CD4-positive, alpha-beta T cell treated with Interleukin-2 at 100 ng/mL for 4 hours (primary cell): ENCODE results near the gene LRRC56.

Source experiments
- DNase-seq: peaks from one replicate; pipeline ENCODE4 v3.0.0-alpha.2; 2020; ENCODE audit warnings: low spot score

Gene LRRC56

GRCh38 chr11:520428-521176, 16.7 kb upstream of the LRRC56 start:
- DNase-seq, result no peak

DNA sequence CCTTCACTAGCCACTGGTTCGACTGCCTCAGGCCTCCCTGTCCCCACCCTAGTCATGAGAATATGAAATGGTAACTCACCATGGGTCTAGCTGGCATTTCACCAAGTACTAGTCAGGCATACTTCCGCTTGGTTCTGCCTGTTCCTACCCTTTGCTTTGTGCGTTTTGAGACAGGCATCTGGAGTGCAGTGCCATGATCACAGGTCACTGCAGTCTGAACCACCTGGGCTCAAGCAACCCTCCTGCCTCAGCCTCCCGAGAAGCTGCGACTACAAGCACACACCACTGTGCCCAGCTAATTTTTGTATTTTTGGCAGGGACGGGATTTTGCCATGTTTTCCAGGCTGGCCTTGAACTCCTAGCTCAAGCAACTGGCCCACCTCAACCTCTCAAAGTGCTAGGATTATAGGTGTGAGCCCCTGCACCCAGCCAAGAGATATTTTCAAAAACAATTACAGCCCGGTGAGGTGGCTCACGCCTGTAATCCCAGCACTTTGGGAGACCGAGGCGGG, 16.1 kb upstream of the LRRC56 start:
- DNase-seq, result no peak

GRCh38 chr11:526192-526591, 11.1 kb upstream of the LRRC56 start:
- no peak for DNase-seq

- DNase-seq, result no peak
These were observed 9.0 kb upstream of the LRRC56 start for GRCh38 chr11:528166-528814.

DNA sequence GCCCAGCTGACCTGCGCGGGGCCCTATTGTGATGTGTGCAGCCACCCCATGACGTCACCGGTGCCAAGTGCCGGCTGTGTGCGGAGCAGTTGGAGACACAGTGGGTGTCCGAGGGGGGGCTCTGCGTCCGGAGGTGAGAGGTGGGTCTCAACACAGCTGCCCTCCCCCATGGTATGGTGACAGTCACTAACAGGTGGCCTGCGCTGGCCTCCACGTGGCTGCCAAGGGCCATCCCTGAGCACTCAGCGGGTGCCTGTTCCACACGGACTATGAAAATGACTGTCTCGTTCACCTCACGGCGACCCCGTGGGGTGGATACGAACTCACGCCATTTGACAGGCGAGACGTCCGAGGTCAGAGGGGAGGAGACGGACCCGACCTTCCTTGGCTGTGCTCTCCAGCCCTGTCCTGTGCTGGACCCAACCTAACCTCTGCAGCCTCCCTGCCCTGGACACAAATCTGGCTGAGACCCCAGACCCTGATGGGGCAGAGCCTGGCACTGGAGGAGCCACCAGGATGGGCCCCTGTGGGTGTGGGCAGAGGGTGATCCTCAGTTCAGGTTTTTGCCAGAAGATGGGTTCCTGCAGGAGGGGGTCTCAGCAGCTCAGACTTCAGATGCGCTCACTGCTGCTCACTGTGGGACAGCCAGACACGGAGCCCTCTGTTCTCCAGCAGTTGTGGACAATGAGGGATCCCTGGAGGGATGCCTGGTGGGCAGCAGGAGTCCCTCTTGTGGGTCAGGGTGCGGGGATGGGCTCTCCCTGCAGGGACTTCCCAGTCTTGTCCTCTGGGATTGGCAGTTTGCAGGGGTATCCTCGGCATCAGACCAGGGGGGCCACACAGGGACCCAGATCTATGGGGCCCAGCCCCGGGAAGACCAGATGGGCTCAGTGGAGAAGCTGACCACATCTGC, 8.3 kb upstream of the LRRC56 start:
- DNase-seq, result no peak

- no peak for DNase-seq
These were observed 7.5 kb upstream of the LRRC56 start for GRCh38 chr11:529728-530411.

GRCh38 chr11:530960-531831, 6.1 kb upstream of the LRRC56 start:
- no peak for DNase-seq

DNA sequence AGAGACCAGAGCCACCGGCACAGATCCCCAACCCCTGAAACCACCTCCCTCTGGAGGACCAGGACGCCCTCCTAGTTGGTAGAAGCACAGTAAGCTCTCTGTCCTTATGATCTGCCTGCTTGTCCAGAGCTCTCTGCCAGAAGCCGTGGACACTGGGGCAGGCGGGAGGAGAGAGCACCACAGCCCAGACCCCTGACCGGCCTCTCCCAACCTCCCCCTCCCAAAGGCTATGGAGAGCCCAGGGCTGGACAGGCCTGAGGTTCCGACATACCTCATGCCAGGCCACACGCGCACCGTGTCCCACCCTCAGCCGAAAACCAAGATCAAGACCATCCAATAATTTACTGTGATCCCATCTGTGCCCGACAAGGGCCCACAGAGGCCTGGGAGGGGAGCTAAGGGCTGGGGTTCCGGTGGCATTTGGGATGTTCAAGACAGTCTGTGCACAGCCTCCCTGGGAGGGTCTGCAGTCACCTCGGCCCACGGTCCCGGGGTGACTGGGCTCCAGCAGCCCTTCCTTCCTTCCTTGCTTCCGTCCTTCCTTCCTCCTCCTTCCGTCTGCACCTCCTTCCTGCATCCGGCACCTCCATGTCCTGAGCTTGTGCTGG, 5.3 kb upstream of the LRRC56 start:
- no peak for DNase-seq

DNA sequence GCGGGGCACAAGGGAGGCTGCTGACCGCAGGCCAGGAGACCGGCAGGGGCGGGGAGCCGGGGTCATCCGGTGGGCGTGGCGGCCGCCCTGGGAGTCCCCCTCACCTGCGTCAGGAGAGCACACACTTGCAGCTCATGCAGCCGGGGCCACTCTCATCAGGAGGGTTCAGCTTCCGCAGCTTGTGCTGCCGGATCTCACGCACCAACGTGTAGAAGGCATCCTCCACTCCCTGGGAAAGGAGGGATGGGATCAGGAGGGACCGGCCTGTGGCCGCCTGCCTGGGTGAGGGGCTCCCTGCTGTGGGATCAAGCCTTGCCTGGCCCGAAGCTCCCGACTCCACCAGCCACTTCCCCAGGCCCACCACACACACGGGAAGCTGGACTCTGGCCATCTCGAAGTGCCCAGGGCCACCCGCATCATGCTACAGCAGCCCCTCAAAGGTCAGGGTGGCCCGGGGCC, 4.8 kb upstream of the LRRC56 start:
- DNase-seq, result no peak

DNA sequence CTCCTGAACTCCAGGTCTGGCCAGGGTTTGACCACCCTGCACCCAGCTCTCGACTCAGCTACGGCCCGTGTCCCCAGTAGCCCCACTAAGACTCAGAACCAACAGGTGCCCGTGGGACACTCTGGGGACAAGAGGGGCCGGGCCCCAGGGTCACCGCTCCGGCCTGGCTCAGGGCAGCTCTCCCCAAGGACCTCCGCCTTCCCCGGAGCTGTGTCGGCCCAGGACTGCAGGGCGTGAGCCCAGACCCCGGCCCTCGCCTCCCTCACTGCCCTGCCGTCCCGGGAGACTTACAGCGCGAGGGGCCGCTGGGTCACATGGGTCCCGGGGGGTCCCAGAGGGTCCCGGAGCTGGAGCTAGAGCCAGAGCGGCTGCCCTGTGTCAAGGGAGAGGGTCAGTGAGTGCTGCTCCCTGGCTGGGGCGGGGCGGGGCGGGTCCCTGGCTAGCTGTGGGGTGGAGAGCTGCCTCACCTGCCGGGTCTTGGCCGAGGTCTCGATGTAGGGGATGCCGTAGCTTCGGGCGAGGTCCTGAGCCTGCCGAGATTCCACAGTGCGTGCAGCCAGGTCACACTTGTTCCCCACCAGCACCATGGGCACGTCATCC, 4.2 kb upstream of the LRRC56 start:
- no peak for DNase-seq

DNA sequence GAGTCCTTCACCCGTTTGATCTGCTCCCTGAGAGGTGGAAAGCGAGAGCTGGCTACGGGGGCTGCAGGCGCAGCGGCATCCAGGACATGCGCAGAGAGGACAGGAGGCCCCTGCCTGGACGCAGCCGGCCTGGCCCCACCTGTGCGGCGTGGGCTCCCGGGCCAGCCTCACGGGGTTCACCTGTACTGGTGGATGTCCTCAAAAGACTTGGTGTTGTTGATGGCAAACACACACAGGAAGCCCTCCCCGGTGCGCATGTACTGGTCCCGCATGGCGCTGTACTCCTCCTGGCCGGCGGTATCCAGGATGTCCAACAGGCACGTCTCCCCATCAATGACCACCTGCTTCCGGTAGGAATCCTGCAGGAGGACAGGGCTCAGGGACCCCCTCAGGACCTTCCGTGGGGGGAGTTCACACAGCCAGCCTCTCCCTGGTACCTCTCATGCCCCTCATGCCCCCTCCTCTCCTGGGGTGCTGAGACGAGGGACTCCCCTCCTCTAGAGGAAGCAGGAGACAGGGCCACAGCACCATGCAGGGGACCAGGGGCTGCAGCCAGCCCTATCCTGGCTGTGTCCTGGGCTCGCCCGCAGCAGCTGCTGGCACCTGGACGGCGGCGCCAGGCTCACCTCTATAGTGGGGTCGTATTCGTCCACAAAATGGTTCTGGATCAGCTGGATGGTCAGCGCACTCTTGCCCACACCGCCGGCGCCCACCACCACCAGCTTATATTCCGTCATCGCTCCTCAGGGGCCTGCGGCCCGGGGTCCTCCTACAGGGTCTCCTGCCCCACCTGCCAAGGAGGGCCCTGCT, 3.5 kb upstream of the LRRC56 start:
- no peak for DNase-seq

DNA sequence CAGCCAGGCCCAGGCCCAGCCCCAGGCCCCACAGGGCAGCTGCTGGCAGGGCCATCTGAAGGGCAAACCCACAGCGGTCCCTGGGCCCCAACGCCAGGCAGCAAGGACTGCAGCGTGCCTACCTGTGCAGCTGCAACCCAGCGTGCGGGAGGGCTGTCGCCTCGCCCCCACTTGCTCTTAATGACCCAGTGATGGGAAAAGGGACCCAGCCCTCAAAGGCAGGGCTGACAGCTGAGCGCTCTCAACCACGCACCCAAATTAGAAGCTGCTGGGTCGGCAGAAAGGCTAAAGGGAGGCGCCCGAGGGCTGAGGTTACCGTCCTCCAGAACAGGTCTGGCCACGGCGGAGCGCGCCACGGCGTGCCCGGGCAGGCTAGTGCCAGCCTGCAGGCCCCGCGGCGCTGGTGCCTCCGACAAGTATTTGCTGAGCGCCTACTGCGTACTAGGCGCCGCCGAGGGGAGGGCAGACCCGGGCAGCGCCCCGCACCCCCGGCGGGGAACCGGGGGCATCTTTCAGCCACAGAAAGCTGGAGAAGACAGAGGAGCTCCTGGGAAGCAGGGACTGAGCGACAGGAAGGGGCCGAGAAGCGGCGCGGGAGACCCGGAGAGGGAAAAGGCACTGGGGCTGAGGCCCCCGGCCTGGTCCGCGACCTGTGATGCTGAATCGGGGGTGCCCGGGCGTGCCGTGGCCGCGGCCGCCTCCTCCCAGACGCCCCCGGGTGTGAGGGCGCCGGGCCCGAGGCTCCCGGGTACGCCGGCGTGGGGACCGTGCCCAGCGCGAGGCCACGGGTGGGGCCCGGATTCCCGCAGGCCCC, 2.7 kb upstream of the LRRC56 start:
- DNase-seq, result peak; percentile 27

DNA sequence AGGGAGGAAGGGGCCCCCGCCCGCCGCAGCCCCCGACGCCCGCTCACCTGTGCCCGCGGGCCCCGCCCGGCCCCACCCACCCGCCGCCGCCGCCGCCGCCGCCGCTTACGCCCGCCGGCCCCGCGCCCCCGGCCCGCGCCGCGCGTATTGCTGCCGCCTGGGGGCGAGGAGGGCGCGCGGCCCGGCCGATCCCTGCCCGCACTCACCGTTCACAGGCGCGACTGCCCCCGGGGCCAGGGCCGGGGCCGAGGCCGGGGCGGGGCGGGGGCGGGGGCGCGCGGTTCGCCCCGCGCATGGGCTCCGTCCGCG, 2.2 kb upstream of the LRRC56 start:
- DNase-seq, result no peak

- peak; percentile 95 for DNase-seq
These were observed 1.5 kb upstream of the LRRC56 start, which contains the start of gene HRAS for GRCh38 chr11:535519-536454. HRAS (minus strand) TSS chr11:535576.

DNA sequence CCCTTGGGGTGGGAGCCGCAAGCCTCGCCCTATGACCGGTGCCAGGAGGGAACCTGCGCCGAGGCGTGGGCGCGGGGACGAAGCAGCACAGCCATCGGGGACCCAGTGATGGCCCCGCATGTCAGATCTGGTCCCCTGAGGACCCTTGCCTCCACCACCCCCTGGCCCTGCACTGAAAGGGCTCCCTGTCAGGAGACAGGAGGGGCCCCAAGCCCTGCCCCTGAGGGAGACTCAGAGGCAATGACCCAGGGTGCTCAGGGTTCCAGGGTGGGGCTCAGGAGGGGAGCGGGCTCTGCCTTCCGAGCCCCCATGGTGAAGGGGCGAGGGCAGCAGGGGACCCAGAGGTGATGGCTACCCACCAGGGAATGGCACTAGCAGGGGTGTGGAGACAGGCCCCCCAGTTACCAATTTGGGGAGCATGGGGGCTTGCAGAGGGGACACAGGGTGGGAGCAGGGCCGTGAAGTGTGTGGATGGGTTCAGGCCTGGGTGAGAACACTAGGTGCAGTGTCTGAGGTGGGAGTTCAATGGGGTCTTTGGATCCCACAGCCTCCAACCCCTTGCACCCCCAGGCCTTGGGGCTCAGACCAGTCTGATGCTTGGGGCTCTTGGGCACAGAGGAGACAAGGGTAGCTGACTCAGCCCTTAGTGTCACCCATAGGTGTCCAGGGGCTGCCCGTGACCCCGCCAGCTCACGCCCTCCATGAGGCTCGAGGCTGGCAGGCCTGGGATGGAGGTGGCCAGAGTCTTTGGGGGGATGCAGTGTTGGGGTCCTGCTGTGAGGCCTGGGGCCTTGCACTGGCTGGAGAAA, 499 bp downstream of the LRRC56 start:
- no peak for DNase-seq

DNA sequence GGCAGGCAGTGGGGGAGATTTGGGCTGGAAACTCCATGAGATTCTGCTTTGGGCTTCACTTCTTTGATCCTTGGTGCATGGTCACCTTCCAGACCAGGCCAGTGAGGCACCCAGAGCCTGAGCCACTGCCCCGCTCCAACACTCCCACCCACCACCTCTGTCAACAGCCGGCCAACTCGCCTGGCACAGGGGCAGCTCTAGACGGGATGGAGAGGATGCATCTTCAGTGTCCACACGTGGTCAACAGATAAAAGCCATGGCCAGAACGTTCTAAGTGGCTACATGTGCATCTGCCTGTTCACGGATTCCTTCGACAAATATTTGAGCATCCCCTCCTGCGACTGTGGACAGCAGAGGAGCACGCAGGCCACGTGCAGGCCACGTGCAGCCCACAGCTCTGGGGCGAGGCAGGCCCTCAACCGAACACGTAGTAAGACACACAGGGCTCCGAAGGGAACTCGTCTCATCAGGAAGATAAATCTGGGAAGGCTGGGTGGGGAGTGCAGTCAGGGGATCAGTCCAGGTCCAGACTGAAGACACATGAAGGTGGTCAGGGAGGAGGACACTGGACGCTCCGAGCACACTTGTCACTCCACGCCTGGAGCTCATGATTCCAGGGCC, 1.2 kb downstream of the LRRC56 start:
- no peak for DNase-seq
